ENCODE results near the gene CAMK2N1.
A peak's percentile ranks its signal among the peaks of the same experiment; 100 is the strongest.

Gene CAMK2N1

DNA sequence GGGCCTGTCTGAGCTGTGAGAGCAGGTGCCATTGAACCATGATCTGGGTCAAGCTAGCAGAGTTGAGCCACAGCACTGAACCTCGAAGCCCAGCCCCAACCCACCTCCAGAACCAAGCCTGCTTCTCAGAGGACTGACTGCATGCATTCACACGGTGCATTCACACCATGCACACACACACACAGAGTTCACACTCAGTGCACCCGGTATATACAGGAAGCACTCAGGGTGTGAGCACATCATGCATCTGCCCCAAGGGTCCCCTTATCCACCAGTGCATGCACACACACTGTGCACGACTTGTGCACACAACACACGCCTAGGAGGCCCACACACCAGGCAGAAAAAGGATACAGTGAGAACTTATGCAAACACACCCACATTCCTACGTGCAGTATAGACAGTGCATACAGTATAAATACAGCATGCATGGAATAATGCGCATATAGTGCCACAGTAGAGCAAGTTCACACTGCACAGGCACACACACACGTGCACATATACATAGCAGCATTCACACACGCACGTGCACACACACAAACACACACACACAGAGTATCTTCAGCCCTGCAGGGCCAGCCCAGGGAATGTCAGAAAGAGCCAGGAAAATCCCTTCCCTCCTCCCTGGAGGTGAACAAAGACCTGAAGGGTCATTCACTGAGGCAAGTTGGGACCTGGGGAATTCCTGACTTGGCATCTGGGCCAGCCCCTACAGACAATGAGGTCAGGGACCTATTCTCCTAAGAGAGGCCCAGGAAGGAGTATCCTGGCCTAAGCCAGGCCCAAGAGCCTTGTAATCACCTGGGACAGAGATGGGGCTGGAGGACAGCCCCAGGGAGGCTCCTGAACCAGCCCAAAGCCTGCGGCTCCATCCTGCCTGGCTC lies 42.1 kb downstream of the CAMK2N1 start:
- ATAC-seq (replicated peaks; ENCODE audit: extremely low read depth, poor library complexity, severe bottlenecking) (no peak), DNase-seq (ENCODE audit: low spot score in 2 of 2) (no peak)
- no peaks in the 10 kb centered on the region for H3K9me3 Mint-ChIP-seq
- no peaks in the 10 kb centered on the region for H3K36me3 Mint-ChIP-seq (ENCODE audit: insufficient read depth)
- H3K4me1 Mint-ChIP-seq: peaks cover 6% of the 10 kb centered on the region
- no peak overlapping the region for H3K4me3 Mint-ChIP-seq
- H3K27me3 Mint-ChIP-seq: peaks cover 30% of the 10 kb centered on the region
- no peak overlapping the region for H3K27ac Mint-ChIP-seq (ENCODE audit: low read depth)

DNA sequence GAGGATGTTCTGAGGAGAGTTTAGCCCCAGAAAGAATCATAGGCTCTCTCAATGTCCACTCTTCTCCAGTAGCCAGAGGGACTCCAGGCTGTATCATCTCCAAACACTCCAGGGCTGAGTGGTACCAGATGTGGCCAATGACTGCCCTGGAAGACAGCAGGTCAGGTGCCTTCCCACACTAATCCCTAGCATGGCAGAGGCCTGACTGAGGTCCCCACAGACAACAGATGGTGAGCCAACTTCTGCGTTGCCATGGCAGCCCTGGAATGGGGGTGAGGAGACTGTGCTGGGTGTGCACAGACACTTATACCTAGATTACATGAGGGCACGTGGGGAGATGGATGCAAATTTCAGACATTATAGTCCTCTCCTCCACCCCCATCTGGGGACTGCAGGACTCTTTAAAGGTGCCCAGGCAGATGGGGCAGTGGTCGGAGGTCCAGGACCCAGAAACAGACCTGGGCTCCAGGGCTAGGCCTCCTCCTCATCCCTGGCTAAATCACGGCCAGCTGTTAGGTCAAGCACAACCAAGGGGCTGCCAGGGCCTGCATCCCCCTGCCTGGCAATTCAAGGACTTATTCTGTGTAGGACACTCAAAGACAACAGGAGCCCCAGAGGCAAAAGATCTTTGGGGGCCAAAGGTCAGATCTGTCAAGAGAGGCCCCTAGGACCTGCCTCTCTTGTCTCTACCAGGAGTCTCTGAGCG lies 42.9 kb downstream of the CAMK2N1 start:
- DNase-seq (ENCODE audit: low spot score in 2 of 2) (no peak), ATAC-seq (replicated peaks; ENCODE audit: extremely low read depth, poor library complexity, severe bottlenecking) (no peak)
- no peaks in the 10 kb centered on the region for H3K9me3 Mint-ChIP-seq
- H3K27ac Mint-ChIP-seq (ENCODE audit: low read depth): no peak overlapping the region
- H3K4me3 Mint-ChIP-seq: no peak overlapping the region
- H3K4me1 Mint-ChIP-seq: peaks cover 6% of the 10 kb centered on the region
- H3K27me3 Mint-ChIP-seq: peaks cover 30% of the 10 kb centered on the region
- no peaks in the 10 kb centered on the region for H3K36me3 Mint-ChIP-seq (ENCODE audit: insufficient read depth)

DNA sequence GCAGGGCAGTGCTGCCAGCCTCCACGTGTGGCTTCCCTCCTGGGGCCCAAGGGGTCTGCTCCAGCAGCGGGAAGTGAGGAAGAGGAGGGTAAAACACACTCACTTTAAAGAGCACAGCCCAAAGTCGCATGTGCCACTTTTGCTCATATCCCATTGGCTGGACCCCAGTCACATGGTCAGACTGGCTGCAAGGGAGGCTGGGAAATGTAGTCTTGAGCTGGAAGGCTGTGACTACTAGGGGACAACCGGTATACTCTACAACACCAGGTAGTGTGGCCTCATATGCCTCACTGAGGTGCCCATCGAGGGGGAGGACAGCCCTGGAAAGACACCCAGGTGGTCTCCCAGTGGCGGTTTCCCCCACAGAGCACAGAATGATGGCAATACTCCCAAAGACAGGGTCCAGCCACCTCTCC lies 45.2 kb downstream of the CAMK2N1 start:
- DNase-seq (ENCODE audit: low spot score in 2 of 2): peak in 1 of 2 donors; percentile 23
- Mint-ChIP-seq H3K27ac (ENCODE audit: low read depth) (no peak overlapping the region), H3K4me1 (peaks cover 6% of the 10 kb centered on the region), H3K36me3 (ENCODE audit: insufficient read depth) (no peaks in the 10 kb centered on the region), H3K27me3 (peaks cover 26% of the 10 kb centered on the region), H3K9me3 (no peaks in the 10 kb centered on the region), H3K4me3 (no peak overlapping the region)
- peak; percentile 67 for ATAC-seq (replicated peaks; ENCODE audit: extremely low read depth, poor library complexity, severe bottlenecking)

DNA sequence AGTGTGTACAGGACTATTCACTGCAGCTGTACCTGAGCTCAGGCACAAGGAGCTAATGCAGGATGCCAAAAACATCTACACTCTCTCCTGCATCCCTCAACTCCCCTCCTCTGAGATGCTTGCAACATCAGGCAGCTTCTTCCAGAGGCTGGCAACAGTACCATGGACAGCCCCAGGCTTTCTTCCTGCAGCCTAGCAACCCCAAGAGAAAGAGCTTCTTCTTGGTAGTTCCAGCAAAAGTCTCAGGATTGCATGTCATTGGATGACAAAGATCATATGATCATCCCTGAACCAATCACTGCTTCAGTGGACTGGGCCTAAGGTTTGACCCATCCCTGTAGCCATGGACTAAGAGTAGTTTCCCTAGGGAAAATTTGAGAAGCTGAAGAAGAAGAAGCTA lies 46.7 kb downstream of the CAMK2N1 start:
- peaks cover 40% of the 10 kb centered on the region for H3K27me3 Mint-ChIP-seq
- H3K4me1 Mint-ChIP-seq: peaks cover 6% of the 10 kb centered on the region
- no peak overlapping the region for H3K27ac Mint-ChIP-seq (ENCODE audit: low read depth)
- no peaks in the 10 kb centered on the region for H3K36me3 Mint-ChIP-seq (ENCODE audit: insufficient read depth)
- H3K4me3 Mint-ChIP-seq: no peak overlapping the region
- ATAC-seq (replicated peaks; ENCODE audit: extremely low read depth, poor library complexity, severe bottlenecking) (no peak), DNase-seq (ENCODE audit: low spot score in 2 of 2) (no peak)
- no peaks in the 10 kb centered on the region for H3K9me3 Mint-ChIP-seq

DNA sequence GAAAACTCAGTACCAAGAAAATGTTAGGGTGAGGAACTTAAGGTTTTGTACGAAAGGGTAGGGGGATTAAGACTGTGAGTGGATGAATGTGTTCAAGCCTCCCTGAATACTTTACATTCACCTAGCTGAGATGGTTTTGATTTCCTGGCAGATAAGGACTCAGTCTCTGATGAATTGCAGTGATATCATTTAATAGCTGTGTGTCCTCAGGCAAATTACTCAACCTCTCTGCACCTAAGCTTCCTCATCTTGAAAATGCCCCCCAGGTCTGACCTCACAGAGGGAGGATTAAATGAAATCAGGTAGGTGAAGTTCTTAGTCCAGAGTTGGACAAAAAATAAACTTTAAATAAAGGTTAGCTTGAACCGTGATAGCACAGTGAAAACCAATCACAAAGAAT lies 48.4 kb downstream of the CAMK2N1 start:
- Mint-ChIP-seq H3K4me1 (peaks cover 6% of the 10 kb centered on the region), H3K27ac (ENCODE audit: low read depth) (no peak overlapping the region), H3K9me3 (no peaks in the 10 kb centered on the region), H3K27me3 (peaks cover 56% of the 10 kb centered on the region), H3K36me3 (ENCODE audit: insufficient read depth) (no peaks in the 10 kb centered on the region), H3K4me3 (no peak overlapping the region)
- DNase-seq (ENCODE audit: low spot score in 2 of 2) (no peak), ATAC-seq (replicated peaks; ENCODE audit: extremely low read depth, poor library complexity, severe bottlenecking) (no peak)

DNA sequence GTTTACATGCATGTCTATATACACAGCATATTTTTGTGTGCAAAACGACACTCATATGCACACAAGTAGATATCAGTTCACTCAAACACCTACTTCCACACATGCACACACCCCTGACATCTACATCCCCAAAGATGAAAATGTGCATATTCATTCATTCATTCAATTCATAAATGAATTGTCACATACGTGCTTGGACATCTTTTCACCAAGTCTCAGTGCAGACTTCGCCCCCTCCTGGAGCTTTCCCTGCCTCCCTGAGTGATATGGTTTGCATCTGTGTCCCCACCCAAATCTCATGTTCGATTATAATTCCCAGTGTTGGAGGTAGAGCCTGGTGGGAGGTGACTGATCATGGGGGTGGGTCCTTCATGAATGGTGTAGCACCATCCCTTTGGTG lies 53.1 kb downstream of the CAMK2N1 start:
- peaks cover 96% of the 10 kb centered on the region for H3K27me3 Mint-ChIP-seq

More for the DNA sequence above, 53.1 kb downstream of the CAMK2N1 start:
- DNase-seq (ENCODE audit: low spot score in 2 of 2): no peak
- H3K4me3 Mint-ChIP-seq: no peak overlapping the region
- H3K4me1 Mint-ChIP-seq: no peaks in the 10 kb centered on the region
- no peak for ATAC-seq (replicated peaks; ENCODE audit: extremely low read depth, poor library complexity, severe bottlenecking)
- H3K9me3 Mint-ChIP-seq: no peaks in the 10 kb centered on the region
- H3K36me3 Mint-ChIP-seq (ENCODE audit: insufficient read depth): no peaks in the 10 kb centered on the region
- no peak overlapping the region for H3K27ac Mint-ChIP-seq (ENCODE audit: low read depth)
